ENCODE data around the gene ATP5MG.
A peak's percentile ranks its signal among the peaks of the same experiment; 100 is the strongest.

ATP5MG gene

DNA sequence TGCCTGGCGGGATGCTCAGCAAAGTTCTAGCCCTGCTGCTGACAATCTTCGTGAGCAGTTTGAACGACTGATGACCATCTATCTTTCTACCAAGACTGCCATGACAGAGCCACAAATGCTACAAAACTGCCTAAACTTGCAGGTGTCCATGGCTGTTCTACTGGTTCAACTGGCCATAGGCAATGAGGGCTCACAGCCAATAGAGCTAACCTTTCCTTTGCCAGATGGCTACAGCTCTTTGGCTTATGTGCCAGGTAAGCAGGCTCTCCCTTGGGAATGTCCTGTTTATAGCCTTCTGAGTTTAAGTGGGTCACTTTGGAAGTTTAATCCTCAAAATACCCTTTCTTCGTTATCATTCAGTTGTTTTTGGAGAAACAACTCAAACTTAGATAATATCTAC, 21.9 kb upstream of the ATP5MG start:
- no peak overlapping the region for H3K4me3 ChIP-seq (ENCODE audit: low read length)
- no peak overlapping the region for H3K4ac ChIP-seq (ENCODE audit: low read depth, low read length)
- H3K56ac ChIP-seq (ENCODE audit: low read length), result no peak overlapping the region
- peaks cover 8% of the 10 kb centered on the region for H3K36me3 ChIP-seq (ENCODE audit: control insufficient read depth, insufficient read depth, low read length)
- H3K4me2 ChIP-seq (ENCODE audit: low read length), result no peak overlapping the region
- H4K8ac ChIP-seq (ENCODE audit: low read depth, low read length), result no peak overlapping the region
- H2BK15ac ChIP-seq (replicated peaks; ENCODE audit: low read depth), result no peak overlapping the region
- H3K9ac ChIP-seq (ENCODE audit: low read length), result no peak overlapping the region
- no peak overlapping the region for H3K18ac ChIP-seq (ENCODE audit: low read length)
- H2AK5ac ChIP-seq (ENCODE audit: low read length), result no peak overlapping the region
- H3K27ac ChIP-seq (ENCODE audit: low read depth, low read length), result no peak overlapping the region
- WGBS (ENCODE audit: extremely low coverage, insufficient coverage, low lambda C conversion rate), result no CpG with 5 or more reads among the region's 4 CpGs
- H3K4me1 ChIP-seq (ENCODE audit: control insufficient read depth, low read depth, low read length), result no peaks in the 10 kb centered on the region
- H3K79me2 ChIP-seq (ENCODE audit: control insufficient read depth, insufficient read depth, low read length), result no peaks in the 10 kb centered on the region
- DNase-seq, result no peak
- no peak overlapping the region for H2BK120ac ChIP-seq (ENCODE audit: low read depth, low read length)
- no peak overlapping the region for H4K5ac ChIP-seq (ENCODE audit: low read length)
- no peak overlapping the region for H3K23ac ChIP-seq (ENCODE audit: low read length)
- H3K79me1 ChIP-seq (ENCODE audit: low read length), result no peaks in the 10 kb centered on the region
- no peak overlapping the region for H2BK5ac ChIP-seq (ENCODE audit: low read length)
- H3K27me3 ChIP-seq (ENCODE audit: insufficient read depth, low read length, poor library complexity), result no peaks in the 10 kb centered on the region

DNA sequence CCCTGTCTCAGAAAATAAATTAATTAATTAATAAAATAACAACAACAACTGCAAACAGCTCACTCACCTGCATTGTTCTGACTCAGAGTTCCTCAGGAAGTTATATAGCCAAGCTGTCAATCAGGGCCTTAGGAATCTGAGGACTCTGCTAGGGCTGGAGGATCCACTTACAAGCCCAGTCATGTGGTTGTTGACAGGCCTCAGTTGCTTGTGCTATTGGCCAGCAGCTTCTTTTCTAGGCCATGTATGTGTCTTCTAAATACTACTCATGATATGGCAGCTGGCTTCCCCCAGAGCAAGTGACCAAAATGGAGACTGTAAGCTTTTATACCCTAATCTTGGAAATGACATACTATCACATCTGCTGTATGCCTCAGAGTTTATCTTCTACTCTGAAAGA, 20.8 kb upstream of the ATP5MG start:
- H2BK120ac ChIP-seq (ENCODE audit: low read depth, low read length), result no peak overlapping the region
- no peak overlapping the region for H3K4ac ChIP-seq (ENCODE audit: low read depth, low read length)
- peaks cover 4% of the 10 kb centered on the region for H3K36me3 ChIP-seq (ENCODE audit: control insufficient read depth, insufficient read depth, low read length)

DNA sequence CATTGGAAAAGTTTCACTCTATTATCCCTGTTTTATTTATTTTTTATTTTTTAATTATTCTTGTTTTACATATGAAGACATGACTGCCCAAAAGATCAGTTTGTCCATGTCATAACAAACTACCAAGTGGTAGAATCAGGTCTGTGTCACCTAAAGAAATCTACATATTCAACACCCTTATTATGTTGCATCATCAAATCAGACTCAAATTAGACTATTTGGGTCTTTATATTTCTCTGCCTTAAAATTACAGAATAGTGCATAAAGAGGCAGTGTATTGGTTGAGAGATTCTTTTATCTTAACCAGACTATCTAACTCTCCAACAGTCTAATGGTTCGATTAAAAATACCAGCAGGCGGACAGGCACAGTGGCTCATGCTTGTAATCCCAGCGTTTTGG, 18.5 kb upstream of the ATP5MG start:
- no peak for DNase-seq
- no peak overlapping the region for H3K9ac ChIP-seq (ENCODE audit: low read length)
- no peak overlapping the region for H3K23ac ChIP-seq (ENCODE audit: low read length)
- no peak overlapping the region for H2AK5ac ChIP-seq (ENCODE audit: low read length)
- no peak overlapping the region for H3K27ac ChIP-seq (ENCODE audit: low read depth, low read length)
- no peak overlapping the region for H3K4me3 ChIP-seq (ENCODE audit: low read length)
- H3K4ac ChIP-seq (ENCODE audit: low read depth, low read length), result no peak overlapping the region
- H3K56ac ChIP-seq (ENCODE audit: low read length), result no peak overlapping the region
- no peaks in the 10 kb centered on the region for H3K4me1 ChIP-seq (ENCODE audit: control insufficient read depth, low read depth, low read length)
- H3K4me2 ChIP-seq (ENCODE audit: low read length), result no peak overlapping the region
- no peak overlapping the region for H4K5ac ChIP-seq (ENCODE audit: low read length)
- peaks cover 7% of the 10 kb centered on the region for H3K36me3 ChIP-seq (ENCODE audit: control insufficient read depth, insufficient read depth, low read length)
- no peak overlapping the region for H2BK5ac ChIP-seq (ENCODE audit: low read length)
- H3K79me2 ChIP-seq (ENCODE audit: control insufficient read depth, insufficient read depth, low read length), result no peaks in the 10 kb centered on the region
- no peaks in the 10 kb centered on the region for H3K27me3 ChIP-seq (ENCODE audit: insufficient read depth, low read length, poor library complexity)
- H4K8ac ChIP-seq (ENCODE audit: low read depth, low read length), result no peak overlapping the region
- H3K18ac ChIP-seq (ENCODE audit: low read length), result no peak overlapping the region
- H3K79me1 ChIP-seq (ENCODE audit: low read length), result no peaks in the 10 kb centered on the region
- no peak overlapping the region for H2BK120ac ChIP-seq (ENCODE audit: low read depth, low read length)
- H2BK15ac ChIP-seq (replicated peaks; ENCODE audit: low read depth), result no peak overlapping the region
- no CpG with 5 or more reads among the region's 3 CpGs for WGBS (ENCODE audit: extremely low coverage, insufficient coverage, low lambda C conversion rate)

More for the DNA sequence above, 20.8 kb upstream of the ATP5MG start:
- Histone ChIP-seq H3K23ac (ENCODE audit: low read length) (no peak overlapping the region), H3K18ac (ENCODE audit: low read length) (no peak overlapping the region), H3K79me1 (ENCODE audit: low read length) (no peaks in the 10 kb centered on the region), H4K8ac (ENCODE audit: low read depth, low read length) (no peak overlapping the region), H2AK5ac (ENCODE audit: low read length) (no peak overlapping the region), H4K5ac (ENCODE audit: low read length) (no peak overlapping the region), H3K56ac (ENCODE audit: low read length) (no peak overlapping the region), H3K4me3 (ENCODE audit: low read length) (no peak overlapping the region), H2BK15ac (replicated peaks; ENCODE audit: low read depth) (no peak overlapping the region), H3K9ac (ENCODE audit: low read length) (no peak overlapping the region), H2BK5ac (ENCODE audit: low read length) (no peak overlapping the region), H3K4me1 (ENCODE audit: control insufficient read depth, low read depth, low read length) (no peaks in the 10 kb centered on the region), H3K27ac (ENCODE audit: low read depth, low read length) (no peak overlapping the region), H3K79me2 (ENCODE audit: control insufficient read depth, insufficient read depth, low read length) (no peaks in the 10 kb centered on the region), H3K4me2 (ENCODE audit: low read length) (no peak overlapping the region), H3K27me3 (ENCODE audit: insufficient read depth, low read length, poor library complexity) (no peaks in the 10 kb centered on the region)
- DNase-seq, result peak; percentile 42

DNA sequence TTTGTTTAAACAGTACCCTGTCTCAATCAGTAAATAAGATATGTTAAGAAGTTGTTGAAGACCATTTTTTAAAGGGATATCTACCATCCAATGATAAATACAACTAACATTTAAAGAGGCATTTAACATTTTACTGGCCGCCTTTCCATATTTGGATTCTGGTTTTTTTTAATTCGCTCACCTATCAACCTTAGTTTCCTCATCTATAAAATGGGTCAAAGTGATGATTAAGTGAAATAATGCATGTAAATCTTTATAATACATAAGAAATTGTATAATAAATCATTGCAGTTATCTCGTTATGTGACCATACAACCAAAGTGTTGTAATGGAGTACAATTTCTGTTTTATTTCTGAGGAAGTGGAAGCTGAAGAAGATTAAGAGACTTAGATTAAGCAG, 17.7 kb upstream of the ATP5MG start:
- no peak overlapping the region for H4K8ac ChIP-seq (ENCODE audit: low read depth, low read length)
- H3K18ac ChIP-seq (ENCODE audit: low read length), result no peak overlapping the region
- no peaks in the 10 kb centered on the region for H3K27me3 ChIP-seq (ENCODE audit: insufficient read depth, low read length, poor library complexity)
- H3K4ac ChIP-seq (ENCODE audit: low read depth, low read length), result no peak overlapping the region
- no peaks in the 10 kb centered on the region for H3K79me1 ChIP-seq (ENCODE audit: low read length)
- DNase-seq, result no peak
- no CpG with 5 or more reads among the region's 3 CpGs for WGBS (ENCODE audit: extremely low coverage, insufficient coverage, low lambda C conversion rate)
- no peak overlapping the region for H2AK5ac ChIP-seq (ENCODE audit: low read length)
- H3K36me3 ChIP-seq (ENCODE audit: control insufficient read depth, insufficient read depth, low read length), result peaks cover 7% of the 10 kb centered on the region
- H3K79me2 ChIP-seq (ENCODE audit: control insufficient read depth, insufficient read depth, low read length), result no peaks in the 10 kb centered on the region
- no peak overlapping the region for H3K4me2 ChIP-seq (ENCODE audit: low read length)
- H3K9ac ChIP-seq (ENCODE audit: low read length), result no peak overlapping the region
- H3K4me1 ChIP-seq (ENCODE audit: control insufficient read depth, low read depth, low read length), result no peaks in the 10 kb centered on the region
- no peak overlapping the region for H2BK5ac ChIP-seq (ENCODE audit: low read length)
- H3K4me3 ChIP-seq (ENCODE audit: low read length), result no peak overlapping the region
- no peak overlapping the region for H4K5ac ChIP-seq (ENCODE audit: low read length)
- no peak overlapping the region for H3K27ac ChIP-seq (ENCODE audit: low read depth, low read length)
- H3K56ac ChIP-seq (ENCODE audit: low read length), result no peak overlapping the region
- no peak overlapping the region for H3K23ac ChIP-seq (ENCODE audit: low read length)
- no peak overlapping the region for H2BK15ac ChIP-seq (replicated peaks; ENCODE audit: low read depth)
- H2BK120ac ChIP-seq (ENCODE audit: low read depth, low read length), result no peak overlapping the region

DNA sequence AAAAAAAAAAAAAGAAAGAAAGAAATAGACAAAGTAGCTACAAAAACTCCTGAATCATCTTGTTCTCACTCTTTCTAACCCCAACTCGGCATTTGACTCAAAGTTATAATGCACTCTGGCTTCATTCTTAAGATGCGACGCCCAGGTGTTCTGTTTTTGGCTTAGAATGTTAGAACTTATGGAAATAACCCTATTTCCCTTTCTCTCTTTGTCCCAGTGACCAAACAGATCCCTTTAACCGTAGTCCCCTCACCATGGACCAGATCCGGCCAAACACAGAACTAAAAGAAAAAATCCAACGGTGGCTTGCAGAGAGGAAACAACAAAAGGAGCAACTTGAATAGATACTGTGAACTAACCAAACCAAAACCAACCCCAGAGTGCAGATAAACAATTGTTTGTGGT, 5.3 kb upstream of the ATP5MG start:
- DNase-seq, result no peak
- no peak overlapping the region for H2BK120ac ChIP-seq (ENCODE audit: low read depth, low read length)
- H3K4me1 ChIP-seq (ENCODE audit: control insufficient read depth, low read depth, low read length), result no peaks in the 10 kb centered on the region
- no peak overlapping the region for H4K8ac ChIP-seq (ENCODE audit: low read depth, low read length)
- H3K79me1 ChIP-seq (ENCODE audit: low read length), result peaks cover 2% of the 10 kb centered on the region
- no peak overlapping the region for H3K23ac ChIP-seq (ENCODE audit: low read length)
- no peak overlapping the region for H3K18ac ChIP-seq (ENCODE audit: low read length)
- H2BK5ac ChIP-seq (ENCODE audit: low read length), result no peak overlapping the region
- no peak overlapping the region for H3K27ac ChIP-seq (ENCODE audit: low read depth, low read length)
- H3K4me3 ChIP-seq (ENCODE audit: low read length), result no peak overlapping the region
- peaks cover 2% of the 10 kb centered on the region for H3K36me3 ChIP-seq (ENCODE audit: control insufficient read depth, insufficient read depth, low read length)
- no peaks in the 10 kb centered on the region for H3K27me3 ChIP-seq (ENCODE audit: insufficient read depth, low read length, poor library complexity)
- H2BK15ac ChIP-seq (replicated peaks; ENCODE audit: low read depth), result no peak overlapping the region
- H3K4me2 ChIP-seq (ENCODE audit: low read length), result no peak overlapping the region
- no CpG with 5 or more reads among the region's 6 CpGs for WGBS (ENCODE audit: extremely low coverage, insufficient coverage, low lambda C conversion rate)
- no peak overlapping the region for H2AK5ac ChIP-seq (ENCODE audit: low read length)
- no peak overlapping the region for H3K4ac ChIP-seq (ENCODE audit: low read depth, low read length)
- no peak overlapping the region for H3K56ac ChIP-seq (ENCODE audit: low read length)
- no peak overlapping the region for H4K5ac ChIP-seq (ENCODE audit: low read length)
- no peak overlapping the region for H3K9ac ChIP-seq (ENCODE audit: low read length)
- H3K79me2 ChIP-seq (ENCODE audit: control insufficient read depth, insufficient read depth, low read length), result no peaks in the 10 kb centered on the region

DNA sequence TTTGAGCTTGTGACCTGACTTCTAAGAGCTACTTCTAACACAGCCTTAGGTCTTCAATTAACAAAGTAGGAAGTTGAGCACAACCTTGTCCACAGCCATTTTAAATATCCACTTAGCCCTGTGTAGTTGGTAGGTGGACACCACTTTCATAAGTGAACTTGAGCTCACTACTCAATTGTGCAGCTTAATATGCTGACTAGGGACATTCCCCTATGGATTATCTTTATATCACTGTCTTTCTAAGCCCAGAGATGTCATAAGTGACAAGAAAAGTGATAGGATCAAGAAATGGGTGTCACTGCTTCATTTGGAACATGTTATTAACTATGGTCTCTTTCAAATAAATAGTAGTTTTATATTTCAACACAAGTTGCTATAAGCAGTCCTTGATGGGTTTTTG, 4.0 kb upstream of the ATP5MG start:
- Histone ChIP-seq H2BK15ac (replicated peaks; ENCODE audit: low read depth) (no peak overlapping the region), H3K18ac (ENCODE audit: low read length) (no peak overlapping the region), H2AK5ac (ENCODE audit: low read length) (no peak overlapping the region), H3K79me2 (ENCODE audit: control insufficient read depth, insufficient read depth, low read length) (peaks cover 10% of the 10 kb centered on the region), H3K56ac (ENCODE audit: low read length) (no peak overlapping the region), H3K27ac (ENCODE audit: low read depth, low read length) (no peak overlapping the region), H3K79me1 (ENCODE audit: low read length) (peaks cover 6% of the 10 kb centered on the region), H4K5ac (ENCODE audit: low read length) (no peak overlapping the region), H3K4me2 (ENCODE audit: low read length) (no peak overlapping the region), H3K9ac (ENCODE audit: low read length) (no peak overlapping the region), H2BK120ac (ENCODE audit: low read depth, low read length) (no peak overlapping the region), H3K4me1 (ENCODE audit: control insufficient read depth, low read depth, low read length) (no peaks in the 10 kb centered on the region), H3K4me3 (ENCODE audit: low read length) (no peak overlapping the region), H3K23ac (ENCODE audit: low read length) (no peak overlapping the region), H4K8ac (ENCODE audit: low read depth, low read length) (no peak overlapping the region), H2BK5ac (ENCODE audit: low read length) (no peak overlapping the region), H3K4ac (ENCODE audit: low read depth, low read length) (no peak overlapping the region), H3K36me3 (ENCODE audit: control insufficient read depth, insufficient read depth, low read length) (peaks cover 2% of the 10 kb centered on the region), H3K27me3 (ENCODE audit: insufficient read depth, low read length, poor library complexity) (no peaks in the 10 kb centered on the region)
- DNase-seq, result no peak
